ENCODE results near the gene DMPK.

DNA sequence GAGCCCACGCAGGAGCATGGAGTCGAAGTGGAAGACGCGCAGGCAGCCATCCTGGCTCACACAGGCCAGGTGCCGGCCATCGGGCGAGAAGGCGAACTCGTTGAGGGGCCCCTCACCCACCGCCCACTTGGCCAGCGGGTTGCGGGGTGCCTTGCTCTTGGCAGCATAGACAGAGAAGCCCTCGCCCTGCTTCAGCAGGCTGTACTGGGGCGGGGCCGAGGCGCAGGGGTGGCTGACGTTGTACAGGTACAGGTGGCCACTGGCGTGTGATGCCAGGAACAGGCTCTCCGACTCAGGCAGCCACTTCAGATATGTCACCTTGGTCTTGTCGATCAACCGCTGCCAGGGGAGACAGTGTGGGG, 4.2 kb upstream of the DMPK start:
- no peak for TF ChIP-seq EZH2 (IDR thresholded peaks at IDR 0.05; ENCODE audit: borderline replicate concordance, low read depth, low read length)
- no peak for TF ChIP-seq RBM39 (optimal IDR thresholded peaks at IDR 0.05; ENCODE audit: low read depth, low read length)

Measured in K562 (cell line).